ENCODE measurements around the gene ANKFY1. TPM values are rescaled to one million over a fixed set of nuclear protein-coding genes. Genes with fewer than 3 reads are reported as not detected.

Gene ANKFY1
- total RNA-seq: 70.3 TPM
- long read RNA-seq, full-length matches to known transcripts: 4 of 34 reads
- long read RNA-seq, partial matches to known transcripts: 9 of 34 reads
- long read RNA-seq, other reads (novel, unspliced or antisense): 21 of 34 reads

GRCh38 chr17:4263282-4264215 is at the start of gene ANKFY1:
Gene ANKFY1, minus strand, starts transcription at chr17:4263979. Its CDS starts 38 bp downstream, at chr17:4263941.
- TF ChIP-seq, protein P1, sequence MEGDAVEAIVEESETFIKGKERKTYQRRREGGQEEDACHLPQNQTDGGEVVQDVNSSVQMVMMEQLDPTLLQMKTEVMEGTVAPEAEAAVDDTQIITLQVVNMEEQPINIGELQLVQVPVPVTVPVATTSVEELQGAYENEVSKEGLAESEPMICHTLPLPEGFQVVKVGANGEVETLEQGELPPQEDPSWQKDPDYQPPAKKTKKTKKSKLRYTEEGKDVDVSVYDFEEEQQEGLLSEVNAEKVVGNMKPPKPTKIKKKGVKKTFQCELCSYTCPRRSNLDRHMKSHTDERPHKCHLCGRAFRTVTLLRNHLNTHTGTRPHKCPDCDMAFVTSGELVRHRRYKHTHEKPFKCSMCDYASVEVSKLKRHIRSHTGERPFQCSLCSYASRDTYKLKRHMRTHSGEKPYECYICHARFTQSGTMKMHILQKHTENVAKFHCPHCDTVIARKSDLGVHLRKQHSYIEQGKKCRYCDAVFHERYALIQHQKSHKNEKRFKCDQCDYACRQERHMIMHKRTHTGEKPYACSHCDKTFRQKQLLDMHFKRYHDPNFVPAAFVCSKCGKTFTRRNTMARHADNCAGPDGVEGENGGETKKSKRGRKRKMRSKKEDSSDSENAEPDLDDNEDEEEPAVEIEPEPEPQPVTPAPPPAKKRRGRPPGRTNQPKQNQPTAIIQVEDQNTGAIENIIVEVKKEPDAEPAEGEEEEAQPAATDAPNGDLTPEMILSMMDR (IDR thresholded peaks at IDR 0.05): peak; percentile 26
- peak; percentile 97 for DNase-seq
- ATAC-seq: peak; percentile 97 to 99
- H3K27me3 ChIP-seq (ENCODE audit: low read depth): no peaks in the 10 kb centered on the region
- H3K4me1 ChIP-seq: peaks cover 27% of the 10 kb centered on the region
- intact Hi-C loops (cut with DNase I): no loop called here
- H3K27ac ChIP-seq: peak within 1 kb of the TSS; percentile 88
- peaks cover 13% of the 10 kb centered on the region for H3K36me3 ChIP-seq
- H3K9me3 ChIP-seq: peaks cover 6% of the 10 kb centered on the region
- peak within 1 kb of the TSS; percentile 83 for H3K4me3 ChIP-seq

GRCh38 chr17:4310354-4311060 is 46.7 kb upstream of the ANKFY1 start:
- H3K9me3 ChIP-seq: no peaks in the 10 kb centered on the region
- peaks cover 48% of the 10 kb centered on the region for H3K4me1 ChIP-seq
- no peak overlapping the region for H3K4me3 ChIP-seq
- H3K36me3 ChIP-seq: peaks cover 16% of the 10 kb centered on the region
- peak in 1 of 2 donors; percentile 33 for ATAC-seq
- no peak for DNase-seq
- no peaks in the 10 kb centered on the region for H3K27me3 ChIP-seq (ENCODE audit: low read depth)
- intact Hi-C loops (cut with DNase I): no loop called here
- H3K27ac ChIP-seq: no peak overlapping the region
- TF ChIP-seq, protein P1 (IDR thresholded peaks at IDR 0.05): no peak

- no peak overlapping the region for H3K27ac ChIP-seq
- H3K9me3 ChIP-seq: no peaks in the 10 kb centered on the region
- TF ChIP-seq, protein P1 (IDR thresholded peaks at IDR 0.05): no peak
- no peaks in the 10 kb centered on the region for H3K27me3 ChIP-seq (ENCODE audit: low read depth)
- ATAC-seq (no peak), DNase-seq (no peak)
- intact Hi-C loops (cut with DNase I): no loop called here
- no peak overlapping the region for H3K4me3 ChIP-seq
- H3K36me3 ChIP-seq: peaks cover 22% of the 10 kb centered on the region
- H3K4me1 ChIP-seq: peaks cover 48% of the 10 kb centered on the region
Observed at GRCh38 chr17:4309897-4310296, 46.1 kb upstream of the ANKFY1 start.

DNA sequence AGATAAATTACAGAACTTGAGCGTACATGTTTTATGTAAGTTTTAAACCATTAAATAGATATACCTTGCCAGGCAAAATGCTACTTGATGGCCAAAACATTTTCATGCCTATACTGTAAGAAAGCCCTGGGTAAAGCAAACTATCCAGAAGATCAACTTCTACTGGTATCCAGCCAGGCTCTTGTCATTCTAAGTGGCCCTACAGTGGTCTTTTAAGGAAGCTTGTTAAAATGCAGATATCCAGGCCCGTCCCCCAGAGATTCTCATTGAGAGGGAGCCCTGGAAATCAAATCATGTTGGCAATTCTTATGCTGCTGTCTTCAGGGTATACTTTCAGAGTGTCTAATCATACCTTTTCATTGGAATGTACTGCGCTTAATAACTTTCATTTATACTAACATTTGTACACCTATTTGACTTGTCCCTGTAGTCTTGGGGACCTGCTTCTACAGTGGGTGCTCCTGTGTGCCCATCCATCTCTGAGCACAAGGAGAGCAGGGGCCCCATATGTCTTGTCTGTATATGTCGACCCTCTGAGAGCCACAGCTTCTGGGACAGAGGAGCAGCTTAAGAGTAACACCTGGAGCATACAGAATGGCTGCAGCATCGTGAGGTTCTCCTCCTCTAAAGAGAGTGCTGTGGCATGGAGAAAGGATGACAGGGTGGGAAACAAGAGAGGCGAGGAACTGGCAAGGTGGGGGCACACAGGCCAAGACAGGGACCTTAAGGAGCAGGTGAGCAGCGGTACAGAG is 43.6 kb upstream of the ANKFY1 start:
- ATAC-seq: no peak
- Histone ChIP-seq H3K4me1 (peaks cover 37% of the 10 kb centered on the region), H3K9me3 (no peaks in the 10 kb centered on the region), H3K27ac (no peak overlapping the region), H3K4me3 (no peak overlapping the region), H3K27me3 (ENCODE audit: low read depth) (no peaks in the 10 kb centered on the region), H3K36me3 (peaks cover 34% of the 10 kb centered on the region)
- intact Hi-C loops (cut with DNase I): no loop called here
- TF ChIP-seq, protein P1 (IDR thresholded peaks at IDR 0.05): no peak
- no peak for DNase-seq

DNA sequence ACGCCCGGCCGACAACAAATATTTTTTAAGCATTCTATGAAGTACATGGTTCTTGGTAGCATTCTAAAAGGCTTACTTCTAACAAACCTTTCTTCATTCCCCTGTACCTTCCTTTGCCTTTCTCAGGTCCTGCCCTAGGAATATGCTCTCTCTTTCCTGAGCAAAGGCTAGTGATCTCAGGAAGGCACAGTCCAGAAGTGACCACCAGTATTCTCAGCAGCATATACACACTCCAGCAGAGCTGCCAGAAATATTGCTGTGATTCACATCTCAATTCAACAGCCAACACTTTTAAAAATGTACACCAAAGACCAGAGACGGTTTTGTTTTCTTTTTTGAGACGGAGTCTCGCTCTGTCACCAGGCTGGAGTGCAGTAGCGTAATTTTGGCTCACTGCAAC is 41.4 kb upstream of the ANKFY1 start:
- DNase-seq: no peak
- Histone ChIP-seq H3K36me3 (peaks cover 45% of the 10 kb centered on the region), H3K4me1 (peaks cover 24% of the 10 kb centered on the region), H3K27ac (no peak overlapping the region), H3K27me3 (ENCODE audit: low read depth) (no peaks in the 10 kb centered on the region), H3K4me3 (no peak overlapping the region), H3K9me3 (no peaks in the 10 kb centered on the region)
- no peak for ATAC-seq
- intact Hi-C loops (cut with DNase I): no loop called here
- TF ChIP-seq, protein P1 (IDR thresholded peaks at IDR 0.05): no peak

Data from lower lobe of right lung (tissue), 2 donors.